Rectal smooth muscle tissue (tissue), 1 donor: ENCODE measurements around the gene STK32C.
"Not testable (repeated sequence)": the region's sequence is repeated elsewhere in the genome, so short reads cannot be mapped to it uniquely, and the experiment has no call there.

Source experiments
- H3K27ac ChIP-seq: one replicate; pipeline ENCODE4 v1.7.0; 2013; ENCODE audit warnings: low read depth, low read length, inconsistent platforms
- H3K27me3 ChIP-seq: one replicate; pipeline ENCODE4 v1.7.0; 2013; ENCODE audit warnings: low read length; ENCODE audit not compliant: control insufficient read depth, insufficient read depth
- H3K36me3 ChIP-seq: one replicate; pipeline ENCODE4 v1.7.0; 2013; ENCODE audit warnings: low read length; ENCODE audit not compliant: control insufficient read depth, insufficient read depth
- H3K4me1 ChIP-seq: one replicate; pipeline ENCODE4 v1.7.0; 2013; ENCODE audit warnings: low read length; ENCODE audit not compliant: control insufficient read depth, insufficient read depth
- H3K4me3 ChIP-seq: one replicate; pipeline ENCODE4 v1.7.0; 2013; ENCODE audit warnings: low read length
- H3K9ac ChIP-seq: one replicate; pipeline ENCODE4 v1.7.0; 2013; ENCODE audit warnings: low read length

STK32C gene

DNA sequence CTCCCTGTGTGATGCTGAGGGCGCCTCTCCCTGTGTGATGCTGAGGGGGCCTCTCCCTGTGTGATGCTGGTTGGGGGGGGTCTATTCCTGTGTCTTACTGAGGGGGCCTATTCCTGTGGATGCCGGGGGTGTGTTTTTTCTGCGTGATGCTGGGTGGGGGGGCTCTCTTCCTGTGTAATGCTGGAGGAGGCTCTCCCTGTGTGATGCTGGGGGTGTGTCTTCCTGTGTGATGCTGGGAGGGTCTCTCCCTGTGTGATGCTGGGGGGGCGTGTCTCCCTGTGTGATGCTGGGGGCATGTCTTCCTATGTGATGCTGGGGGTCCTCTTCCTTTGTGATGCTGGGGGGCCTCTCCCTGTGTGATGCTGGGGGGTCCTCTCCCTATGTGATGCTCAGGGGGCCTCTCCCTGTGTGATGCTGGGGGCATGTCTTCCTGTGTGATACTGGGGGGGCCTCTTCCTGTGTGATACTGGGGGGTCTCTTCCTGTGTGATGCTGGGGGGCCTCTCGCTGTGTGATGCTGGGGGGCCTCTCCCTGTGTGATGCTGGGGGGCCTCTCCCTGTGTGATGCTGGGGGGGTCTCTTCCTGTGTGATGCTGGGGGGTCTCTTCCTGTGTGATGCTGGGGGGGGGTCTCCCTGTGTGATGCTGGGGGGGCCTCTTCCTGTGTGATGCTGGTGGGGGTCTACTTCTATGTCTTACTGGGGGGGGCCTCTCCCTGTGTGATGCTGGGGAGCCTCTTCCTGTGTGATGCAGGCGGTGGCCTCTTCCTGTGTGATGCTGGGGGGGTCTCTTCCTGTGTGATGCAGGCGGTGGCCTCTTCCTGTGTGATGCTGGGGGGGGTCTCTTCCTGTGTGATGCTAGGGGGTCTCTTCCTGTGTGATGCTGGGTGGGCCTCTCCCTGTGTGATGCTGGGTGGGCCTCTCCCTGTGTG is 148.2 kb downstream of the STK32C start:
- H3K36me3 ChIP-seq, H3K27me3 ChIP-seq, H3K4me3 ChIP-seq, H3K27ac ChIP-seq, H3K4me1 ChIP-seq, H3K9ac ChIP-seq: not testable (repeated sequence)

DNA sequence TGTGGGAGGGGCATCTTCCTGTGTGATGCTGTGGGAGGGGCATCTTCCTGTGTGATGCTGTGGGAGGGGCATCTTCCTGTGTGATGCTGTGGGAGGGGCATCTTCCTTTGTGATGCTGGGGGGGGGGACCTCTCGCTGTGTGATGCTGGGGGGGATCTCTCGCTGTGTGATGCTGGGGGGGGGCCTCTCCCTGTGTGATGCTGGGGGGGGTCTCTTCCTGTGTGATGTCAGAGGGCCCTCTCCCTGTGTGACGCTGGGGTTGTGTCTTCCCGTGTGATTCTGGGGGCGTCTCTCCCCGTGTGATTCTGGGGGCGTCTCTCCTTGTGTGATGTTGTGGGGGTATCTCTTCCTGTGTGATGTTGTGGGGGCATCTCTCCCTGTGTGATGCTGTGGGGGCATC is 148.9 kb downstream of the STK32C start:
- Histone ChIP-seq H3K27me3 (no peaks in the 10 kb centered on the region), H3K36me3 (no peaks in the 10 kb centered on the region), H3K4me1 (no peaks in the 10 kb centered on the region), H3K9ac (no peak overlapping the region), H3K27ac (no peak overlapping the region), H3K4me3 (no peak overlapping the region)

DNA sequence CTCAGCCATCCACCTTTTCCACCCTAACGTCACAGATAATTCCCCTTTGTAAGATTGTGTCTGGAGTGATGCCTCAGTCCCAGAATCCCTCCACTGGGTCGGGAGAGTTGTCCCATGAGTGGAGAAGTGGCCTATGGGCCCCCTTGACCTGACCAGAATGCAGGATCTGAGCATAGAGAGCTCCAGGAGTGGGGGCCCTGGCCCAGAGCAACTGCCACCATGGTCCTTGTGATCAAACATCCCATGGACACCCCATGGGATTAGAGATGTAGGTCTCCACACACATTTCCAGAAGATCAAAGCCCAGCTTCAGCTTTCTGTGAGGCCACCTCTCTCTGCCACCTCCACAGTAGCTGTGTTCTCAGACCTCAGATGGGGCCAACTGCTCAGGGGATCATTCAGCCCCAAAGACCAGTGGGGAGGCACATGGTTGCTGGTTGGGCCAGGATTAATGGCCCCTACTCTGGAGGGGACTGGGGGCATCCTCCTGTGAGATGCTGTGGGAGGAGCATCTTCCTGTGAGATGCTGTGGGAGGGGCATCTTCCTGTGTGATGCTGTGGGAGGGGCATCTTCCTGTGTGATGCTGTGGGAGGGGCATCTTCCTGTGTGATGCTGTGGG is 149.5 kb downstream of the STK32C start:
- no peak overlapping the region for H3K27ac ChIP-seq
- no peaks in the 10 kb centered on the region for H3K4me1 ChIP-seq
- H3K27me3 ChIP-seq, result no peaks in the 10 kb centered on the region
- H3K36me3 ChIP-seq, result no peaks in the 10 kb centered on the region
- H3K9ac ChIP-seq, result no peak overlapping the region
- no peak overlapping the region for H3K4me3 ChIP-seq
